ENCODE measurements around the gene ANAPC4. TPM values are rescaled to one million over a fixed set of nuclear protein-coding genes. Genes with fewer than 3 reads are reported as not detected.

The ANAPC4 gene
- total and polyA plus RNA-seq, 2 of the 8 experiments (the other 6 are each of a cell fraction or from before 2014, with no cell fraction given) = 8.7 to 31.6 TPM

- TF ChIP-seq CHD7 (IDR thresholded peaks at IDR 0.05; ENCODE audit: insufficient replicate concordance, low read length) = no peak
- TF ChIP-seq, protein P1, sequence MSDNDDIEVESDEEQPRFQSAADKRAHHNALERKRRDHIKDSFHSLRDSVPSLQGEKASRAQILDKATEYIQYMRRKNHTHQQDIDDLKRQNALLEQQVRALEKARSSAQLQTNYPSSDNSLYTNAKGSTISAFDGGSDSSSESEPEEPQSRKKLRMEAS (IDR thresholded peaks at IDR 0.05) = no peak
- no peak for TF ChIP-seq GABPA (IDR thresholded peaks at IDR 0.05; ENCODE audit: borderline replicate concordance, insufficient read depth, low read length)
- TF ChIP-seq BCL11A (IDR thresholded peaks at IDR 0.05; ENCODE audit: low read depth in 2 of 2, low read length in 2 of 2) = no peak
- no peak for TF ChIP-seq RFX5 (IDR thresholded peaks at IDR 0.05; ENCODE audit: borderline replicate concordance, low read depth, low read length)
- TF ChIP-seq KDM5A (IDR thresholded peaks at IDR 0.05; ENCODE audit: low read length) = no peak
- TF ChIP-seq SIRT6 (IDR thresholded peaks at IDR 0.05; ENCODE audit: low read length) = no peak
- TF ChIP-seq KDM4A (IDR thresholded peaks at IDR 0.05; ENCODE audit: low read depth, low read length, severe bottlenecking) = no peak
- no peak for TF ChIP-seq NANOG (IDR thresholded peaks at IDR 0.05; ENCODE audit: insufficient read depth, low read depth, low read length, poor library complexity, severe bottlenecking)
- TF ChIP-seq POLR2AphosphoS5 (IDR thresholded peaks at IDR 0.05; ENCODE audit: low read depth, low read length) = no peak
Observed at GRCh38 chr4:25386926-25387325, 9.9 kb downstream of the ANAPC4 start (continued).

Data from H1 (cell line).